GM21528 (cell line): Measurements from ENCODE around the gene ADSS2.
"Not testable (repeated sequence)": the region's sequence is repeated elsewhere in the genome, so short reads cannot be mapped to it uniquely, and the experiment has no call there.

Experiments
- ATAC-seq: cut with Tn5 transposase; IDR thresholded peaks from one replicate; pipeline ENCODE4 v1.9.1; 2021; ENCODE audit warnings: mild to moderate bottlenecking, moderate library complexity; ENCODE audit not compliant: unreplicated experiment, low FRiP score

The ADSS2 gene

GRCh38 chr1:244369256-244370057 lies 82.3 kb downstream of the ADSS2 start:
- ATAC-seq, result no peak

GRCh38 chr1:244368279-244368678 lies 83.4 kb downstream of the ADSS2 start:
- ATAC-seq, result no peak

GRCh38 chr1:244367399-244368114 lies 84.2 kb downstream of the ADSS2 start:
- ATAC-seq, result no peak

- ATAC-seq, result no peak
These were observed 85.9 kb downstream of the ADSS2 start for GRCh38 chr1:244365809-244366208.

- not testable (repeated sequence) for ATAC-seq
These were observed 86.4 kb downstream of the ADSS2 start for GRCh38 chr1:244365262-244365661.

- ATAC-seq, result no peak
These were observed 89.2 kb downstream of the ADSS2 start for GRCh38 chr1:244362476-244362875.

- ATAC-seq, result no peak
These were observed 89.8 kb downstream of the ADSS2 start for GRCh38 chr1:244361764-244362473.
